Activated CD4-positive, alpha-beta T cell treated with anti-CD3 and anti-CD28 coated beads, Interleukin-2, amount 10 ng/mL, durations not matched to agents 24 days and 14 days (primary cell): ENCODE measurements around the gene NME7. TPM values are rescaled to one million over a fixed set of nuclear protein-coding genes. Genes with fewer than 3 reads are reported as not detected.
"Not testable (repeated sequence)": the region's sequence is repeated elsewhere in the genome, so short reads cannot be mapped to it uniquely, and the experiment has no call there.

Experiments used
- DNase-seq: peaks from one replicate; pipeline ENCODE4 v3.0.0; 2022
- H3K27ac Mint-ChIP-seq: one replicate; pipeline ENCODE4 v1.8.0; 2022; ENCODE audit warnings: mild to moderate bottlenecking, mixed read lengths
- H3K27me3 Mint-ChIP-seq: one replicate; pipeline ENCODE4 v1.8.0; 2022; ENCODE audit warnings: mixed read lengths
- H3K36me3 Mint-ChIP-seq: one replicate; pipeline ENCODE4 v1.8.0; 2022; ENCODE audit warnings: low read depth, mild to moderate bottlenecking, mixed read lengths
- H3K4me1 Mint-ChIP-seq: one replicate; pipeline ENCODE4 v1.8.0; 2021; ENCODE audit warnings: mixed read lengths
- H3K4me3 Mint-ChIP-seq: one replicate; pipeline ENCODE4 v1.8.0; 2022; ENCODE audit warnings: mild to moderate bottlenecking, moderate library complexity, mixed read lengths
- H3K9me3 Mint-ChIP-seq: one replicate; pipeline ENCODE4 v1.8.0; 2021; ENCODE audit warnings: mixed read lengths
- intact Hi-C: fragments of 100-400 bp; cut with micrococcal nuclease; formaldehyde crosslinking; loops from one replicate; pipeline ENCODE4 v1.15.1; 2023
- total RNA-seq: library from RNA; stranded (reverse); gene quantifications from 2 replicates; pipeline ENCODE4 v1.2.3, GENCODE V29; 2022

NME7 gene
- total RNA-seq, 1 donor from 2014 or later = 10.6 TPM

GRCh38 chr1:169309178-169310166, 58.1 kb downstream of the NME7 start:
- H3K4me1 Mint-ChIP-seq = peaks cover 20% of the 10 kb centered on the region
- peak overlapping the region; percentile 63 for H3K4me3 Mint-ChIP-seq
- peaks cover 6% of the 10 kb centered on the region for H3K9me3 Mint-ChIP-seq
- H3K27me3 Mint-ChIP-seq = no peaks in the 10 kb centered on the region
- intact Hi-C loops = no loop called here
- H3K36me3 Mint-ChIP-seq = peaks cover 18% of the 10 kb centered on the region
- DNase-seq = peak; percentile 59
- no peak overlapping the region for H3K27ac Mint-ChIP-seq

- no peak overlapping the region for H3K4me3 Mint-ChIP-seq
- peaks cover 6% of the 10 kb centered on the region for H3K9me3 Mint-ChIP-seq
- intact Hi-C loops = no loop called here
- H3K27ac Mint-ChIP-seq = no peak overlapping the region
- DNase-seq = no peak
- H3K4me1 Mint-ChIP-seq = peaks cover 18% of the 10 kb centered on the region
- H3K36me3 Mint-ChIP-seq = peaks cover 18% of the 10 kb centered on the region
- H3K27me3 Mint-ChIP-seq = no peaks in the 10 kb centered on the region
Measured at GRCh38 chr1:169308313-169309039, 59.1 kb downstream of the NME7 start.

- H3K36me3 Mint-ChIP-seq = peaks cover 21% of the 10 kb centered on the region
- H3K9me3 Mint-ChIP-seq = peaks cover 6% of the 10 kb centered on the region
- intact Hi-C loops = no loop called here
- no peak overlapping the region for H3K27ac Mint-ChIP-seq
- H3K4me3 Mint-ChIP-seq = no peak overlapping the region
- peaks cover 11% of the 10 kb centered on the region for H3K4me1 Mint-ChIP-seq
- H3K27me3 Mint-ChIP-seq = no peaks in the 10 kb centered on the region
- DNase-seq = no peak
Measured at GRCh38 chr1:169307176-169307575, 60.4 kb downstream of the NME7 start.

GRCh38 chr1:169305948-169306347, 61.6 kb downstream of the NME7 start:
- Mint-ChIP-seq H3K4me1 (peaks cover 7% of the 10 kb centered on the region), H3K36me3 (peaks cover 22% of the 10 kb centered on the region), H3K4me3 (no peak overlapping the region), H3K27ac (no peak overlapping the region), H3K9me3 (peaks cover 6% of the 10 kb centered on the region), H3K27me3 (no peaks in the 10 kb centered on the region)
- no peak for DNase-seq
- intact Hi-C loops = no loop called here

- H3K27me3 Mint-ChIP-seq = no peaks in the 10 kb centered on the region
- H3K9me3 Mint-ChIP-seq = peaks cover 6% of the 10 kb centered on the region
- no peak overlapping the region for H3K4me3 Mint-ChIP-seq
- no peak for DNase-seq
- H3K4me1 Mint-ChIP-seq = peaks cover 7% of the 10 kb centered on the region
- H3K36me3 Mint-ChIP-seq = peaks cover 24% of the 10 kb centered on the region
- intact Hi-C loops = no loop called here
- no peak overlapping the region for H3K27ac Mint-ChIP-seq
Measured at GRCh38 chr1:169305356-169305755, 62.2 kb downstream of the NME7 start.

GRCh38 chr1:169300854-169301253, 66.7 kb downstream of the NME7 start:
- H3K9me3 Mint-ChIP-seq = no peaks in the 10 kb centered on the region
- H3K36me3 Mint-ChIP-seq = peaks cover 18% of the 10 kb centered on the region
- no peak for DNase-seq
- peaks cover 3% of the 10 kb centered on the region for H3K4me1 Mint-ChIP-seq
- H3K27ac Mint-ChIP-seq = no peak overlapping the region
- intact Hi-C loops = no loop called here
- no peaks in the 10 kb centered on the region for H3K27me3 Mint-ChIP-seq
- H3K4me3 Mint-ChIP-seq = no peak overlapping the region

GRCh38 chr1:169298441-169298840, 69.2 kb downstream of the NME7 start:
- peaks cover 3% of the 10 kb centered on the region for H3K4me1 Mint-ChIP-seq
- no peak for DNase-seq
- peaks cover 16% of the 10 kb centered on the region for H3K36me3 Mint-ChIP-seq
- no peak overlapping the region for H3K4me3 Mint-ChIP-seq
- no peaks in the 10 kb centered on the region for H3K27me3 Mint-ChIP-seq
- no peak overlapping the region for H3K27ac Mint-ChIP-seq
- intact Hi-C loops = no loop called here
- H3K9me3 Mint-ChIP-seq = no peaks in the 10 kb centered on the region

- H3K4me1 Mint-ChIP-seq = peaks cover 3% of the 10 kb centered on the region
- intact Hi-C loops = no loop called here
Measured at GRCh38 chr1:169295846-169296245, 71.8 kb downstream of the NME7 start.

GRCh38 chr1:169295425-169295824, 72.2 kb downstream of the NME7 start:
- no peaks in the 10 kb centered on the region for H3K27me3 Mint-ChIP-seq
- no peaks in the 10 kb centered on the region for H3K9me3 Mint-ChIP-seq
- intact Hi-C loops = no loop called here
- H3K36me3 Mint-ChIP-seq = peaks cover 12% of the 10 kb centered on the region
- no peak for DNase-seq
- H3K4me3 Mint-ChIP-seq = no peak overlapping the region
- H3K27ac Mint-ChIP-seq = no peak overlapping the region
- H3K4me1 Mint-ChIP-seq = peaks cover 3% of the 10 kb centered on the region

More at GRCh38 chr1:169295846-169296245, 71.8 kb downstream of the NME7 start:
- Mint-ChIP-seq H3K36me3 (peaks cover 13% of the 10 kb centered on the region), H3K27ac (no peak overlapping the region), H3K4me3 (no peak overlapping the region), H3K9me3 (no peaks in the 10 kb centered on the region), H3K27me3 (no peaks in the 10 kb centered on the region)
- no peak for DNase-seq

- Mint-ChIP-seq H3K27me3 (no peaks in the 10 kb centered on the region), H3K27ac (no peak overlapping the region), H3K9me3 (peaks cover 7% of the 10 kb centered on the region), H3K4me3 (no peak overlapping the region), H3K4me1 (no peaks in the 10 kb centered on the region), H3K36me3 (peaks cover 8% of the 10 kb centered on the region)
- DNase-seq = no peak
- intact Hi-C loops = no loop called here
Measured at GRCh38 chr1:169289016-169289415, 78.6 kb downstream of the NME7 start.

GRCh38 chr1:169288011-169288414, 79.6 kb downstream of the NME7 start:
- DNase-seq = no peak
- Mint-ChIP-seq H3K4me3 (no peak overlapping the region), H3K36me3 (peaks cover 12% of the 10 kb centered on the region), H3K4me1 (no peaks in the 10 kb centered on the region), H3K27ac (no peak overlapping the region), H3K9me3 (peaks cover 15% of the 10 kb centered on the region), H3K27me3 (no peaks in the 10 kb centered on the region)
- intact Hi-C loops = no loop called here

GRCh38 chr1:169287280-169287679, 80.3 kb downstream of the NME7 start:
- no peak for DNase-seq
- Mint-ChIP-seq H3K36me3 (peaks cover 11% of the 10 kb centered on the region), H3K27ac (no peak overlapping the region), H3K9me3 (peaks cover 22% of the 10 kb centered on the region), H3K27me3 (no peaks in the 10 kb centered on the region), H3K4me1 (no peaks in the 10 kb centered on the region), H3K4me3 (no peak overlapping the region)
- intact Hi-C loops = no loop called here

GRCh38 chr1:169281562-169281961, 86.0 kb downstream of the NME7 start:
- intact Hi-C loops, H3K4me3 Mint-ChIP-seq, H3K27ac Mint-ChIP-seq, DNase-seq, H3K27me3 Mint-ChIP-seq, H3K4me1 Mint-ChIP-seq, H3K36me3 Mint-ChIP-seq: not testable (repeated sequence)
- H3K9me3 Mint-ChIP-seq = peaks cover 42% of the 10 kb centered on the region

- Mint-ChIP-seq H3K36me3 (no peaks in the 10 kb centered on the region), H3K27me3 (no peaks in the 10 kb centered on the region)
- intact Hi-C loops = no loop called here
Measured at GRCh38 chr1:169271098-169271497, 96.5 kb downstream of the NME7 start.

More at GRCh38 chr1:169271098-169271497, 96.5 kb downstream of the NME7 start:
- no peak overlapping the region for H3K27ac Mint-ChIP-seq
- H3K4me3 Mint-ChIP-seq = no peak overlapping the region
- no peak for DNase-seq
- peaks cover 3% of the 10 kb centered on the region for H3K4me1 Mint-ChIP-seq
- no peaks in the 10 kb centered on the region for H3K9me3 Mint-ChIP-seq
